GOT3 (cell line): ENCODE results near the gene WWOX.

Experiments
- DNase-seq: peaks from one replicate; lab custom pipeline; 2025; ENCODE audit warnings: mixed read lengths; lab: John Stamatoyannopoulos, UW

Gene WWOX

DNA sequence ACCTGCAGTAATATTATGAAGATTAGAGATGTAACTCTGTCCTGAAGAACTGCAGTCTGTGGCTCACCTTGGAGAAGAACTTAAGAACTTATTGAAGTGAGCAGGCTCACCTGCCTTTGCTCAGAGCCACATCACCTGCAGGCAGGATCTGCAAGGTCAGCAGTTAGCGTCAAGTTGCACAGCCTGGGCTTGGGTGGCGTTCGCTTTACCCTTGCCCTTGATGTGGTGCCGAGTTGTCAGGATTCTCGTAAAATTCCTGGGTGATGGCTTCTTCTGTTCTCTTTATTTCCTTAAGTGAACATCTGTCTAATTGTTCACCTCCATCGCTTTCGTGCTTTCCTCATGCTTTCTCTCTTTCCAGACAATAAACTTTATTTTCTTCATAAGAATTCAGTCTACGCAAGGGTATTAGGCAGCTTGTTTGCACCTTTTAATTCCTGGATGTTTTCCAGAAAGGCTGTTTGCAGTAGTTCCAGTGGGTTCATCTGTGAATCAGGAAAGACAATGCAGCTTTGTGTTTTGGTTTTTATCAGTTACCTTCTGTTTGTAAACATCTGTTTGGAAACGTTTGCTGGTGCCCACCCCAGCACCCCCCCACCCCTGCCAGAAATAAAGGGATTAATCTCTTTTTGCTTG is 254.3 kb downstream of the WWOX start:
- DNase-seq, result no peak

DNA sequence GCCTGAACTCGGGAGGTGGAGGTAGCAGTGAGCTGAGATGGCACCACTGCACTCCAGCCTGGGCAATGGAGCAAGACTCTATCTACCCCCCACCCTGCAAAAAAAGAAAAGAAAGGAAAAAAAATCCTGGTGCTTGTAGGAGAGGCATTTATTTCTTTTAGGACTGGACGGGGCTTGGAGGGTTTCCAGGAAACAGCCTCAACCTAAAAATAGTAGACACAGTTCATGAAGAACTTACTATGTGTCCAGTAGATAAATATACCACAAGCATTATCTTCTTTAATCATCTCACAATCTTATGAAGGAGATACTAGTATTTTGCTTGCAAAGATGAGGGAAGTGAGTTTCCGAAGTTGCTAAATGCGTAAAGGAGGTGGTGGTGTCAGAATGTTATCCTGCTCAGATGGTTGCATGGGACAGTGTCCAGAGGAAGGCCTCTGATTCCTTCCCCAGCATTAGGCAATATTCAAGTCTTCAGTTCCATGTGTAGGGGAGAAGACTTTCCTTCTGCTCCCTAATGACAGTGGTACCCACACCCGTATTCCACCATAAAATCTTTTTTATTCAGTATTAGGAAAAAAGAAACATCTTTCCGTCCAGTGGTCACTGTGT is 263.2 kb downstream of the WWOX start:
- DNase-seq, result no peak

DNA sequence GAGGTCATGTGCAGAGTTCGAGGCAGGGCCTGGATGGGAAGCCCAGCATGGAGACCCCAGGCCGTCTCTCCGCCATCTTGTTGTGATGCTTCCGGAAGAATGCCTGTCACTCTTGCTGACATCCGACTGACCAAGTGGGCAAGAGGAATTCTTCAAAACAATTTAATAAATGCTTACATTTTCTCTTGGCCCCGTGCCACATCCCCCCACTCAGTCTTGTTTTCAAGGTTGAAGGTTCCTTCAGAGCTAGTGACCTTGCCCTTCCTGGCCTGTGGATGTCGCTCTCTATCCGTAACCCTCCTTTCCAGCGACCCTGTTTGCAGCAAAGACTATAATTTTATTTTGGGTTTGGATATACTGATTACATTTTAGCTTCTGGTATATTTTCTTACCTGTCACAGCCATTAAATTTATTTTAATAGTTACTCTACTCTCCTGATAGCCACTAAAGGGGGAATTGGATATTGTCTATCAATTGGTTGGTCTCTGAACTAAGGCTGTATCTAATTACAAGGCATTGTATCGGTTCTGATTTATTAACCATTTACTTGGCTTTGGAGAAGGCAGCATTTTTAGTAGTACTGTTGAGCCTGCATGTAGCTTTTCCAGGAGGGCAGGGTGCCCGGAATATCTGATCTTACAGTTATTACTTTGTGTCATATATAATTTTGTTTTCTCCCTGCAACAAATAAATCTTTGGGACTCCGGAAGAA is 264.5 kb downstream of the WWOX start:
- DNase-seq, result no peak

DNA sequence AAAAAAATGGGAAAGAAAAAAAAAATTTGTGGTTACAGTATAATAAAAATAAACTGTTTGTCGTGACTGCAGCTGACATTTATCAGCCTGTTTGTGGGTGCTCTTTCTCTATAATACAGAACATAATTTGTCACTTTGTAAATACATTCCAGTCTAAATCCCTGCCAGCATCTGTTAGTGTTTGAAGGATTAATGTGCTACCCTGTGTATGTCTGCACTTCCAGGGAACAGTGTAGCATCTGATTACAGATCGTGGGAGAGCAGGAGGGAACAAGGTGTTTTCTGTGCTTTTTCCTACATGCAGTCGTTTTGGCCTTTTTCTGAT is 265.1 kb downstream of the WWOX start:
- DNase-seq, result no peak

DNA sequence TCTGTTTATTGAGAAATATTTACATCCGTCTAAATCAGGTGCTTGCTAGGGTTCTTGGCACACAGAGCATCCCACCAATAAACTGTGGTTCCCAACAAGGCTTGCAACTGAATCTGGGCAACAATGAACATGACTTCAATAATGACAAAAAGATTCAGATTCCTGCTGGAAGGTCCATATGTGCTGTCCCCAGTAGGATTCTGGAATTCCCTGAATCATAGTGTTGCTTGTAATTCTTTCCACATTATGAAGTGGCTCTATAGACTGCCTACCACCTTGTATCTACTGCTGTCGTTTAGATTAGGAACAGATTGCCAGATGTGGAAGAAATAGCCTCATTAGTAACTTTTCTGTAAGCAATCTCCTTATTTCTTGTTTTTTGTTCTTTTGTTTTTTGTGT is 265.9 kb downstream of the WWOX start:
- no peak for DNase-seq

DNA sequence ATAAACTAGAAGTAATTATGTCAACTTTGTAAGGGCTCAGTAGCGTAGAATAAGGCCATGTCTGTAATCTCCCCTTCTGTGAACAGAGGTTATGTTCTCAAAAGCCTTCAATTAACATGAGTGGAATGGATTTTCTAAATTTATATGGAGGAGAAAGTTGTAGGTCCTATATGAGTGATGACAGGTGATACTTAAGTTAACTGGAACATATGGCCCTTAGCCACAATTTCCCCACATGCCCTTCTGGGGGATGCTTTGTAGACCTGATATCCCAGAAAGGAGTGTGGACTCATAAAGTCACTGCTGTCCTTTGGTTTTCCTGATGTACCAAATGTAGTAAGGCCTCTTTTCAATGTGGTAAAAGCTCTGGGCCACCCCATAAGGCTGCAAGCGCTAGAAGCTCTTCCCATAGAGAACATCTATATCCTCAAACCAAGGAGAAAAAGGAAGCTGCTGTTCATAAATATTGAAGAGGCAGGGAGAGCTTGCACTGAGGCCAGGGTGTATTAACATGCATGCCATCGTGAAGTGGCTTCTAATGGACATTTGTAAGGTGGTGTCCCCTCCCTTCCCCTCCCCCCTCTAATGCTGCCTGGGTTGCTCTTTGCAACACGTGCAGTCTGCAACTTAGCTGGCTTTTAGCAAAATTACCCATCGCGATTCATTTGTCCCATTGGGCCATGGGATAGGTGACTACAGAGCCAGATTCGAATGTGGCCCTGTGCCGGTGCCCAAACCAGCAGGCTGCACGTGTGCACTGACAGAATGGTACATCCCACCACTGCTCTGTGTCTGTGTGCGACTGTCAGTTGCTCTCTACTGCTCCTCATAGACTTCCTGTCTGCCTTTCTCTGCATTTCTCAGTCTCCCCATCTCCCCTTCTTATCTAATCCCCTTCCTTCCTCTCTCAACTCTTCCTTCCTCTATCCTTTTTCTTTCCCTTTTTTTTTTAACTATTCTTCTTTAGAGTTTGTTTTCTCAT is 269.0 kb downstream of the WWOX start:
- no peak for DNase-seq

DNA sequence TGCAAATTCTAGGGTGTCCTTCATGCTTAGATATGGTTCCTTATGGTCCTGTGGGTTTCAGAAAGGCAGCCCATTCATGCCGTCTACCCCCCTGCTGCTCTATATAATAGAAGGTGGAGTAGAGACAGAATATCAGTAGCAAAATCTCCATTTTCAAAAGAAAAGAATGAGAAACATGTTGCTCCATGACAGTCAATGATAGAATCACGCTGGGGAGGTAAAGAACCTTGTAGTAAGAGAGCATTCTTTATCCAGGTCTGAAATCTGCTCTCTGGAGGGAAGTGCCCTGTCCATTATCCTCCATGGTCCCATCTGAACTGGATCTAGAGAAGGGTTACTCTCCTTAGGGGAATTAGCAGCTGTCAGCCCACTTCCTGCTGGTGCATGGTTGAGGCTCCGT is 272.8 kb downstream of the WWOX start:
- no peak for DNase-seq

DNA sequence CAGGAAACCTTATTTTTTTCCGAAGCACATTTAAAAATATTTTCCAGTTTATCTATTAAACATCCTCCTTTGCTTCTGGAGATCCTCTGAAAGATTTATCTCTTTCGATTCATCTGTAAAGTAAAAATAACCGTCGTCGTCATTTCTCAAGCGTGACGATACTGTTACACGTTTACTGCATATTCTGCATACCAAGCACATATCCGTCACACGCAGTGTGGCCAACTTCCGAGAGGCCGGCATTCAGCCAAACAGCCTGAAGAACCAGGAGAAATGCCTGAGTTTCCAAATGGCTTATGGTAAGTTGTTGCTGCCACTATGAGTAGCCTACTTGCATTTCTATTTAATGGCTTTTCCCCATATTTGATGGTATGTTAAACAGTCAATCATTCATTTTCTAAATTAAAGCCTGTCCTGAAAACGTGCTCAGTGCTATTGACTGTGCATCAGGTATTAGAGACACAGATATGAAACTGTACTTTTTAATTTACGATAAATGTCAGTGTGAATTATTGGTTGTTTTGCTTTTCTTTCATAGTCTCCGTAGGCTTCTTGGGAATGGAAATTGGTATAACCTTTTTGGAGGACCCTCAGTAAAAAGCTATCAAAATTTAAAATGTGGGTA is 275.7 kb downstream of the WWOX start:
- DNase-seq, result no peak

DNA sequence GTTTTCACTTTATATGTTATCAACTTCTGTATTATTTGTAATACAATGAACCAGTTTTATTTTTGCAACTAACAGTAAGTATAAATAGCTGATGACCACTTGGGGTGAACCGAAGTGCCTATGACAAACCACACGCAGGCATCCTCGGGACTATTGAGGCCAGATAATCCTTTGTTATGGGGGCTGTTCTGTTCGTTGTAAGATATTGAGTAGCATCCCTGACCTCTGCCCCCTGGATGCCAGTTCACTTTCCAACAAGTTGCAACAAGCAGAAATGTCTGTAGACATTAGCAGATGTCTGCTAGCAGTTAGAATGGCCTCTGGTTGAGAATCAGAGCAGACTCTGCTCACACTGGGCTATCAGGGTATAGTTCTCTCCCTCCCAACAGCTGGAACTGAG is 277.0 kb downstream of the WWOX start:
- no peak for DNase-seq

DNA sequence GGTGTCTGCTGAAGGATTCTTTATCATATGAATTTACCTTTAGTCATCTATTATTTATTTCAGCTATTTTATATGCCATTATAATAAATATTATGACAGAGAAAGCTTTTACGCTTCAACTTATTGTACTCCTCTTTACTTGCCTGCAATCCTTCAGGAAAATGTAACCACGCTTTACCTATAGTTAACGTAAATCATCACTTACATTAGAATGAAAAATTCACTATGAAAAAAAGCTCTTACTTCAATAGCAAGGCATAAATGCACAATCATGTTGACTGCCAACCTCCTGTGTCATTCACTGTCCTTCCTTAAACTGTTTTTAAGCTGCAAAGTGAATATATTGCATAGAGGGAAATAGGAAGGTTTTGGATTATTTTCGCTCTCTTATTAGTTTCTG is 277.9 kb downstream of the WWOX start:
- DNase-seq, result no peak

DNA sequence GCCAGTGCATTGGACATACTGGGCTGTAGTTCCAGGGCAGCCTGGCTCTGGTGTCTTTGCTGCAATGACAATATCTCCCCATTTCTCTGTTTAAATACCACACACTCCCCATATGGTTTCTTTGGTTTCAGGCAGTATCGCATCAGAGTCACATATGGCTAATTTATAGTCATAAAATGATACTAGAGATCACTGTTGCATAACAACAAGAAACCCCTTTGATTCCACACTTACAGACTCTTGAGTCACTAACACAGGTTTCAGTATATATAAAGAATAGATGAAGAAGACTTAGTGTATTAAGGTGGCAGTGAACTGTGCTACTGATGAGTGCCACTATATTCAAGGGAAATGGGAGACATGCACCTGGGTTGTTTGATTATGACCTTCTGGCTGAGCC is 281.6 kb downstream of the WWOX start:
- no peak for DNase-seq

DNA sequence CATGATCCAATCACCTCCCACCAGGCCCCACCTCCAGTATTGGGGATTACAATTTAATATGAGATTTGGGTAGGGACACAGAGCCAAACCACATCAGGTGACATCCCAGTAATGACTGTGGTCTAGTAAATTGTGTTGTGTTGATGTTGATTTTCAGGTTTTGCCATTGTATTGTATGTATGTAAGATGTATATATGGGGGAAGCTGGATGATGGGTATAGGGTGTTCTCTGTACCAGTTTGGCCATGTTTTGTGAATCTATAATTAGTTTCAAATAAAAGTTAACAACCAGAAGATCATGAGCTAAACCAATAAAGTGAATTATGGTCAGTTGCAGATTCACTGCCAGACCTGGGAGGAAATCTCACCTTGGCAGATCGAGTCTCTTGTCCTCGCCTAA is 283.7 kb downstream of the WWOX start:
- no peak for DNase-seq

DNA sequence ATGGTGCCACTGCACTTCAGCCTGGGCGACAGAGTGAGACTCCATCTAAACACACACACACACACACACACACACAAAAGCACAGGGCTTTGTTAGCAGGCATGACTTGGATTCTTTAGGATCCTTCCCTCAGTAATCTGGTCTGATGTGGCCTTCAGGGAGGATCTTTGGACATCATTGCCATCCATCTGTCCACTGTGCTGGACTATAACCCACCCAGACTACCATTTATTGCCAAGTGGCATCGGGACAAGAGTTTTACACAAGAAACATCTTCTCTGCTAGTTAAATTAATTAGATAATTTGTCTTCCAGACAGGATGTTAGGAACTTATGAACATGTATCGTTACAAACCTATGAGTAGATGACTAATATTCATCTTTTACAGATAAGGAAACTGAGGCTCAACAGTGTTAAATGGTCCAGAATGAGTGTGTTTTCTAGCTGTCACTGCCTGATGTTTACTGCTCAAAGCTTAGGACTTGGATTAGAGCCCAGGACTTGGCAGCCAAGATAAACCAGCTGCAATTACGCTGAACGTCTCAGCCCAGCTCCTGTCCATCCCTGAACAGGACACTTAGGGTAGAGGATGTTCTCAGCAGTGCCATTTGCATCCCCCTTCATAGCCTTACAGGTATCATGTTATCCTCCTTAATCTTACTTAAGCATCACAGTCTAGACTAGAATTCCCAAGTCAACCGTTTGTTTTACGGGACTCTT is 285.8 kb downstream of the WWOX start:
- no peak for DNase-seq

DNA sequence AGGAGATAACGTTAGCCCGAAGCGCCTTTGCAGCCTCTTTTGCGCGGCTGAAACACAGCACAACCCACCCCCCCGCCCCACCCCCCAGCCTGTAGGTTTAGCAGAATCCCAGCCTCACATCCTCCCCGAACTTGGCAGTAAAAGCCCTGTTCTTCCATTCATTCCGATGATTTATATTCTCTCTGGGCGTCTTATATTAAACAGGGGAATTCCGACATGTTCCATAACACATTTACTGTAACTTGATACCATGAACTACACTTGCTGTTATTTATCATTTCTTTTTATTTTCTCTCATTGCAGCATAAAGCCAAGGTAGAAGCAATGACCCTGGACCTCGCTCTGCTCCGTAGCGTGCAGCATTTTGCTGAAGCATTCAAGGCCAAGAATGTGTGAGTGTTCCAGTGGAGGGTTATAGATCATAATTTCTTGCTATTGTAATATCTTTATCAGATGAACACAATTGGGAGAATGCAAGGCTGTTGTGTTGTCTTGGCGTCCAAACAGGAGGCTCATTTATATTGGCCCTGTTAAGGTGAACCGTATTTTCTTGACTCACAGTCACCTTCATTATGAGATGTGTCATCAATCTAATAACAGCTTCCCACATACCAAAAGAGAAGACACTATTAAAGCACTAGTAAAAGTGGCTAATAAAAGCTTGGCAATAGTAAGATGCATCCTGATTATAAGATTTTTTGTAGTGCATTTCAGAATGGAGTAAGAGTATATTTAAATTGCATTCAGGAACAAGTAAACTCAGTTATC is 287.3 kb downstream of the WWOX start:
- DNase-seq, result no peak

DNA sequence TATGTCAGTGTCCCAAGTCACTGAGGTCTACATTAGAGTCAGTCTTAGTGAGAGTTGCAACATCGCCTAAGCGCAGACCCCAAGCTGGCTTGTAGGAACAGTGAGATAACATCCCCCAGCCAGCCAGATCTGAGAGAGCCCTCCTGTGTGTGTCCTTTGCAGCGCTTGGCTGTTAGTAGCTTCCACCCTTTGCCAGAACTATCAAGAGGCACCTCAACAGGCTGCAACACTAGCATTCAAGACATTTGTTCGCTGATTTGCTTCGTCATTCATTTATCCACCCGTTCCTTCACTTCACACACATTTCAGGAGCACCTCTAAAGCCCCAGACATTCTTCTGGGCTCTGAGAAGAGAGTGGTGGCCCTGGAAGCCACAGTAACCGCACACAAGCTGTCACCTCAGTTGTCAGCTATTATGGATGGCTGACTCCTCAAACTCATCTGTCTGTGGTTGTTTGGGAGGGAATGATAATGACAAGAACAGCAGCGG is 289.6 kb downstream of the WWOX start:
- no peak for DNase-seq

DNA sequence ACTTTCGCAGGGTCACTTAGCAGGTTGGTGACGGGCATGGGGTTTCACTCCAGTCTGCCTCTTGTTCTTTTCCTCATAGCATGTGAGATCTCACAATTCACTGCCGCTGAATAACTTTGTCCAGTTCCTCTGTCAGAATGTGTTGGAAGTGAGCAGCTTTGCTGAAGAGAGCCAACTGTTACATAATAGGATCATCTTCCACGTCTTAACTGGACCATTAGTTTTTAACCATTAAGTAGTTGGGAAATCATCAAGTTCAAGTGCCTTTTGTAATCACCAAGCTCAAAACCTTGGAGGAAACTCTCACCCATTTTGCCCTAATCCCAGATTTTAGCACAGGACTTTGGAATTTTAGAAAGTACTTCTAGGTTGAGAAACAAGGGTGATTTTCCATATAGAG is 290.6 kb downstream of the WWOX start:
- DNase-seq, result no peak

DNA sequence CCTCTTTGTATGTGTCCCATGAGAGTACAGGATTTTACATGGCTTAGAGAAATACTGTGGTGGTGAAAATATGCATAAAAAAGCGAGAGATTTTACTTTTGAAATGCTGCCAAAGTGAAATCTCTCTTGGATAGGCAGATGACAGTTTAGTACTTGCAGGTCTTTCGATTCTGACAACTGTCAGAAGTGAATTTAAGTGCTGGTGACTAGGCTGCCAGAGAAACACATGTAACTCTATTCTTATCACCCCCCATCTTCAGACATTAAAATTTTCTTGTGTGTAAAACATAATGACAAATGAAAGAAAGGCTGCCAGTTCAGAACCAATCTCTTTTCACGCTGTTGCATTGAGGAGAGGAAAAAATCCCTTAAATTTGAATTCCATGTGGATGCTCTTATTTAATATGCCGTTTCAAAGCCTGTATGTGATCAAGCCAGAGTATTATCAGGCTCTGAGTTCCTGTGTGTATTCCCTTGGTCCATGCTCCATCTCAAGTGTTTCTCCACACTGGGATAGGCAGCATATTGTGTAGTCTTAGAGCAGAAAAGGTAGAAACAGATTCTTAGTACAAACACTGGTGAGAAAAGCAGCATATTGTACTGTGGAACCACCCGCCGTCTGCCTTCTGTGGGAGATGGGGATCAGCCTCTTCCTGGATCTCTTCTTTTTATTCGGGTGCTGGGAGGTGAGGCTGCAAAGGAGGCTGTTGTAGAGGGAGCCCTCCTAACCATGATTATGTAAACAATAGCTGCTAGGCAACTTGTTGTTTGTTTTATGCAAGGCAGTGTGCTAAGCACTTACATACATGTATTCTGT is 291.3 kb downstream of the WWOX start:
- DNase-seq, result no peak

DNA sequence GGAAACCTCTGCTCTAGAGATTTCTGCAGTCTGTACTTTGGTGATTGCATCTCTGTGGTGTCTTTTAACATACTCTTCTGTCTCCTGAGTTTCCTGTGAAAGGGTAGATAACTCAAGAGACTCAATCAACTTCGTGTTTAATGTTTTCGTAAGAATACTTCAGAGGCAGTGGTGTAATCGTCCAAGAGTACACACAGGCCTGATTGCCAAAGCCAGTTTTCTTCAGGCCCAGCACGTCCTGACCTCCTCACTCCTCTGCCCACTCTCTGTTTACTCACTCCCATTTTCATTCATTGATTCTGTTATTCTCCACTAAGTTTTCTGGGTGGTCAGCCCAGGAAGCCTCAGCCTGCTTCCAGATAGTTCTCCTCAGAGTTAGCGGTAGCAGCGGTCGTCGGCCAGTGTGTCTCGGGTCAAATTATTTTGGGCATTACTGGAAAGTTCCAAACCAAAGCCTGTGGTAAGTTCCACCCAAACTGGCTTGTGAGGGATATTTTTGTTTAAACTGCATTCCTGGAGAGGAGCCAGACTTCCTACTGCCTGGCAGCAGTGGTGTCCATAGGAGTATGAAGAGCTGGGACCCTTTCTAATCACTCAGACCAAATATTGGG is 293.2 kb downstream of the WWOX start:
- DNase-seq, result no peak

DNA sequence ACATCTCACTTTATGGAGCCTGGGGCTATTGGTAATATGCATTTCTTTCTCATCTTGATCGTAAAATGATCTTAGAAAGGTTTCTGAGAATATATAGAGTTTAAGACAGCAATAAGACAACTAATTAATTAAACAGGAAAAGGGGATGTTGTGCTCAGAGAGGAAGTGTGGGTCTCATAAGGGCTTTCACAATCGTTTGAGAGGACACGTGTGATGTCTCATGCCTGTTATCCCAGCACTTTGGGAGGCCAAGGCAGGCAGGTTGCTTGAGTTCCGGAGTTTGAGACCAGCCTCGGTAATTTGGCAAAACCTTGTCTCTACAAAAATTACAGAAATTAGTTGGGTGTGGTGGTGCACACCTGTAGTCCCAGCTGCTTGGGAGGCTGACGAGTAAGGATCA is 295.6 kb downstream of the WWOX start:
- DNase-seq, result no peak
